Erythroblast (primary cell): ENCODE results near the gene ZCWPW2.

Experiments used
- GATA1 ChIP-seq: IDR thresholded peaks from 2 replicates; pipeline ENCODE4 v1.6.1; 2011; ENCODE audit warnings: low read depth, mild to moderate bottlenecking, control low read depth, low read length, moderate library complexity
- POLR2A ChIP-seq: IDR thresholded peaks from 2 replicates; pipeline ENCODE4 v1.6.1; 2011; ENCODE audit warnings: mild to moderate bottlenecking, low read length

GRCh38 chr3:28502397-28502937 lies 153.9 kb downstream of the ZCWPW2 start:
- no peak for TF ChIP-seq POLR2A
- no peak for TF ChIP-seq GATA1
